H9 (cell line): ENCODE measurements around the gene SYNRG. TPM values are rescaled to one million over a fixed set of nuclear protein-coding genes. Genes with fewer than 3 reads are reported as not detected.

Experiments
- DNase-seq: peaks from one replicate; pipeline ENCODE4 v3.0.0-alpha.2; 2017
- H2AFZ ChIP-seq: one replicate; pipeline ENCODE4 v1.6.1; 2013; ENCODE audit warnings: mild to moderate bottlenecking, low read length, control low read depth, moderate library complexity
- H2AK5ac ChIP-seq: 2 replicates; pipeline ENCODE4 v1.6.1; 2013; ENCODE audit warnings: low read length, control low read depth, mixed read lengths; ENCODE audit not compliant: insufficient read length
- H2BK120ac ChIP-seq: one replicate; pipeline ENCODE4 v1.6.1; 2013; ENCODE audit warnings: low read depth, mild to moderate bottlenecking, low read length, control low read depth, inconsistent platforms; ENCODE audit not compliant: poor library complexity, severe bottlenecking
- H2BK12ac ChIP-seq: 2 replicates; pipeline ENCODE4 v1.6.1; 2013; ENCODE audit warnings: low read length, control low read depth, mixed read lengths, low read depth; ENCODE audit not compliant: insufficient read length
- H2BK15ac ChIP-seq: 2 replicates; pipeline ENCODE4 v1.6.1; 2013; ENCODE audit warnings: low read depth, low read length, control low read depth
- H2BK20ac ChIP-seq: one replicate; pipeline ENCODE4 v1.6.1; 2013; ENCODE audit warnings: low read depth, mild to moderate bottlenecking, low read length, control low read depth, inconsistent platforms; ENCODE audit not compliant: poor library complexity, severe bottlenecking
- H2BK5ac ChIP-seq: 2 replicates; pipeline ENCODE4 v1.6.1; 2013; ENCODE audit warnings: low read length, control low read depth, mixed read lengths; ENCODE audit not compliant: insufficient read length
- H3K14ac ChIP-seq: 2 replicates; pipeline ENCODE4 v1.6.1; 2013; ENCODE audit warnings: low read length, control low read depth; ENCODE audit not compliant: insufficient read depth
- H3K18ac ChIP-seq: 2 replicates; pipeline ENCODE4 v1.6.1; 2013; ENCODE audit warnings: low read depth, mild to moderate bottlenecking, mixed read lengths, low read length, control low read depth; ENCODE audit not compliant: insufficient read length
- H3K23ac ChIP-seq: 2 replicates; pipeline ENCODE4 v1.6.1; 2013; ENCODE audit warnings: low read length, control low read depth, mixed read lengths, low read depth; ENCODE audit not compliant: insufficient read length
- H3K23me2 ChIP-seq: 2 replicates; pipeline ENCODE4 v1.6.1; 2013; ENCODE audit warnings: low read depth, mild to moderate bottlenecking, mixed read lengths, low read length, control low read depth; ENCODE audit not compliant: insufficient read length, poor library complexity, severe bottlenecking
- H3K27ac ChIP-seq: 2 replicates; pipeline ENCODE4 v1.5.1; 2013; ENCODE audit warnings: low read length, control low read depth, mixed read lengths, low read depth; ENCODE audit not compliant: insufficient read length
- H3K27me3 ChIP-seq: 2 replicates; pipeline ENCODE4 v1.6.1; 2013; ENCODE audit warnings: low read length, control low read depth, inconsistent platforms; ENCODE audit not compliant: insufficient read depth
- H3K4ac ChIP-seq: 2 replicates; pipeline ENCODE4 v1.6.1; 2013; ENCODE audit warnings: low read depth, mild to moderate bottlenecking, control low read depth, inconsistent platforms, low read length, moderate library complexity
- H3K4me1 ChIP-seq: 2 replicates; pipeline ENCODE4 v1.6.1; 2013; ENCODE audit warnings: low read length, control low read depth, inconsistent platforms; ENCODE audit not compliant: insufficient read depth
- H3K4me2 ChIP-seq: 2 replicates; pipeline ENCODE4 v1.6.1; 2013; ENCODE audit warnings: low read length, control low read depth, mixed read lengths; ENCODE audit not compliant: insufficient read length, insufficient read depth
- H3K56ac ChIP-seq: 2 replicates; pipeline ENCODE4 v1.6.1; 2013; ENCODE audit warnings: low read depth, mild to moderate bottlenecking, mixed read lengths, low read length, control low read depth; ENCODE audit not compliant: insufficient read length
- H3K79me1 ChIP-seq: 2 replicates; pipeline ENCODE4 v1.6.1; 2013; ENCODE audit warnings: low read depth, mild to moderate bottlenecking, moderate library complexity, low read length, control low read depth, inconsistent platforms; ENCODE audit not compliant: insufficient read depth, poor library complexity, severe bottlenecking
- H3K79me2 ChIP-seq: 2 replicates; pipeline ENCODE4 v1.6.1; 2013; ENCODE audit warnings: low read length, control low read depth, inconsistent platforms; ENCODE audit not compliant: insufficient read depth
- H3K9ac ChIP-seq: 2 replicates; pipeline ENCODE4 v1.6.1; 2013; ENCODE audit warnings: low read length, control low read depth, mixed read lengths; ENCODE audit not compliant: insufficient read length; ENCODE audit errors: extremely low read depth
- H3K9me3 ChIP-seq: one replicate; pipeline ENCODE4 v1.6.1; 2013; ENCODE audit warnings: low read depth, low read length, inconsistent platforms; ENCODE audit not compliant: control insufficient read depth
- H3T11ph ChIP-seq: one replicate; pipeline ENCODE4 v1.6.1; 2013; ENCODE audit warnings: mild to moderate bottlenecking, low read length, control low read depth, inconsistent platforms
- H4K20me1 ChIP-seq: one replicate; pipeline ENCODE4 v1.6.1; 2013; ENCODE audit not compliant: control insufficient read depth, insufficient read length, insufficient read depth
- H4K5ac ChIP-seq: 2 replicates; pipeline ENCODE4 v1.6.1; 2013; ENCODE audit warnings: low read depth, mild to moderate bottlenecking, mixed read lengths, low read length, control low read depth; ENCODE audit not compliant: insufficient read length
- H4K8ac ChIP-seq: replicated peaks from 2 replicates; pipeline ENCODE4 v1.6.1; 2013; ENCODE audit warnings: low read length, control low read depth, mixed read lengths, low read depth; ENCODE audit not compliant: insufficient read length
- H4K91ac ChIP-seq: 2 replicates; pipeline ENCODE4 v1.6.1; 2013; ENCODE audit warnings: low read depth, mild to moderate bottlenecking, moderate library complexity, mixed read lengths, low read length, control low read depth; ENCODE audit not compliant: insufficient read length
- H3K27ac Mint-ChIP-seq, 3 experiments: 2 replicates in 2 of 3; 3 replicates in 1 of 3; pipeline ENCODE4 v1.8.0; 2020 to 2021; ENCODE audit warnings: mixed read lengths in 3 of 3, mild to moderate bottlenecking in 1 of 3, moderate library complexity in 1 of 3
- H3K27me3 Mint-ChIP-seq: 2 replicates; pipeline ENCODE4 v1.8.0; 2021; ENCODE audit warnings: low read depth, mild to moderate bottlenecking, moderate library complexity, mixed read lengths
- H3K36me3 Mint-ChIP-seq, 3 experiments: 2 replicates in 2 of 3; 3 replicates in 1 of 3; pipeline ENCODE4 v1.8.0; 2020 to 2021; ENCODE audit warnings: low read depth in 3 of 3, mixed read lengths in 3 of 3; ENCODE audit not compliant: insufficient read depth in 1 of 3
- H3K4me1 Mint-ChIP-seq, 2 experiments: 2 replicates each; pipeline ENCODE4 v1.8.0; 2020; ENCODE audit warnings: mixed read lengths in 2 of 2
- H3K4me3 Mint-ChIP-seq, 2 experiments: 2 replicates in 1 of 2; 3 replicates in 1 of 2; pipeline ENCODE4 v1.8.0; 2020 to 2021; ENCODE audit warnings: mild to moderate bottlenecking in 2 of 2, mixed read lengths in 2 of 2, moderate library complexity in 1 of 2
- H3K9me3 Mint-ChIP-seq, 2 experiments: 2 replicates in 1 of 2; 3 replicates in 1 of 2; pipeline ENCODE4 v1.8.0; 2020; ENCODE audit warnings: mild to moderate bottlenecking in 2 of 2, mixed read lengths in 2 of 2, moderate library complexity in 1 of 2
- CTCF ChIP-seq: fragments of 200-600 bp; sonication (generic); conservative IDR thresholded peaks from 3 replicates; pipeline ENCODE4 v1.8.0; 2021; ENCODE audit warnings: antibody characterized with exemption, mild to moderate bottlenecking
- WGBS: extraction: QIAGEN DNeasy Blood & Tissue Kit; methylation state at CpG from one replicate; pipeline ENCODE4 v1.1.7; 2013; ENCODE audit warnings: missing lambda C conversion rate, low lambda C conversion rate, mixed read lengths; ENCODE audit not compliant: insufficient read length; ENCODE audit errors: extremely low coverage; 5-methylcytosine and 5-hydroxymethylcytosine counted together
- total RNA-seq: library from RNA; stranded (reverse); gene quantifications from 2 replicates; pipeline ENCODE4 v1.2.1, GENCODE V29; 2021

Gene SYNRG
- total RNA-seq, 1 experiment from 2014 or later = 30.5 TPM

DNA sequence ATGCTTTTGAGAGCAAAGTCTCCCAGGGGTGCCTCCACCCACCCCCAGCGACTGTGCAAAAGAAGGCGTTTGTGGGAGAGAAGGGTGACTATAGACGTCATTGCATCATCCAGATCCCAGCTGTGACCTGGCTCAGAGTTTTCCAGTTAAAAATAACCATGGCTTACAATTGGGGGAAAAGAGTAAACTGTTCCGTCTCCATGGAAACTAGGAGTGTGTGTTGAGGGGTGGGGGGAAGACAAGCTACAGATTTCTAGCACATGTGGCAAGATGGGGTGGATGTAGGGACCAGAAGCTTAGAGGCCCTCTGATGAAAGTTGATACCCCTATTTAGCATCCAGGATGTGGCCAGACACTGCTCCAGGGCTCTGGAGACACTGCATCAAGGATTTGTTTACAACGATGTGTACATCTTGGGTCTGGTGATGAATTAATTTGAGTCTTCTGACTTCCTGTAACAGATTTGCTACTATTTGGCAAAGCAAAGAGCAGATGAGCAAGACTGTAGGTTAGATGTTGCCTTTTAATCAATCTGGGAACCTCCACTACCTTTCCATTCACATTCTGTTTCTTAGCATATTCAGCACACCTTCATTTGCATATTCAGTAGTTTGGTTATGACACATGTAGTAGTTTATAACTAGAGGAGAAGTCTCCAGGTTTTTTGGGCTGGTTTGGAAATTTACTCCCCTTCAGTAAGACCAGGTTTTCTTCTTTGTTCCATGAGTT, 125.7 kb downstream of the SYNRG start:
- Histone ChIP-seq H3K23me2 (peaks cover 3% of the 10 kb centered on the region), H2BK5ac (no peak overlapping the region), H3K9ac (no peak overlapping the region), H2BK20ac (no peak overlapping the region), H3K9me3 (no peaks in the 10 kb centered on the region), H3K79me1 (no peaks in the 10 kb centered on the region), H4K5ac (no peak overlapping the region), H2BK12ac (no peak overlapping the region), H2BK120ac (no peak overlapping the region), H2AFZ (no peak overlapping the region), H3K4ac (no peak overlapping the region), H4K20me1 (no peaks in the 10 kb centered on the region), H3K18ac (no peak overlapping the region), H3K4me2 (no peak overlapping the region), H3K56ac (no peak overlapping the region), H4K8ac (no peak overlapping the region), H3K79me2 (no peaks in the 10 kb centered on the region), H3K4me1 (peaks cover 10% of the 10 kb centered on the region; the same call in 1 of the 2 replicates), H3K23ac (no peak overlapping the region), H3K14ac (no peak overlapping the region), H2AK5ac (no peak overlapping the region), H3T11ph (no peak overlapping the region), H3K27me3 (no peaks in the 10 kb centered on the region), H3K27ac (no peak overlapping the region), H4K91ac (no peak overlapping the region), H2BK15ac (no peak overlapping the region)
- H3K9me3 Mint-ChIP-seq = no peaks in the 10 kb centered on the region
- H3K27ac Mint-ChIP-seq = peak overlapping the region; percentile 16 to 81 (median 63); a peak in 4 of 7 replicates
- no CpG with 5 or more reads among the region's 5 CpGs for WGBS
- peaks cover 30 to 34% of the 10 kb centered on the region in 2 experiments for H3K4me1 Mint-ChIP-seq
- peaks cover 1% of the 10 kb centered on the region; the same call in 1 of the 2 replicates for H3K27me3 Mint-ChIP-seq
- DNase-seq = no peak
- H3K4me3 Mint-ChIP-seq = no peak overlapping the region
- peaks cover 0 to 12% (median 7%) of the 10 kb centered on the region in 3 experiments; a peak in 4 of 7 replicates for H3K36me3 Mint-ChIP-seq
- no peak for TF ChIP-seq CTCF
